Colon (tissue), 2 donors: ENCODE data around the gene TAF3.

ENCODE experiments used
- FAIRE-seq: peaks from 2 replicates; lab custom pipeline; 2012; peaks lifted over from hg19 to GRCh38; lab: Jason Lieb, UNC
- donor health status: control.
- donor health status: control.

The TAF3 gene

GRCh38 chr10:7886056-7886455 lies 67.8 kb downstream of the TAF3 start:
- no peak for FAIRE-seq

- FAIRE-seq = no peak
These were observed 69.0 kb downstream of the TAF3 start for GRCh38 chr10:7887174-7887816.

- no peak for FAIRE-seq
These were observed 71.7 kb downstream of the TAF3 start for GRCh38 chr10:7889947-7890542.

GRCh38 chr10:7890781-7891180 lies 72.5 kb downstream of the TAF3 start:
- no peak for FAIRE-seq

GRCh38 chr10:7891634-7892033 lies 73.3 kb downstream of the TAF3 start:
- no peak for FAIRE-seq

- FAIRE-seq = no peak
These were observed 73.8 kb downstream of the TAF3 start for GRCh38 chr10:7892146-7892545.

- no peak for FAIRE-seq
These were observed 77.4 kb downstream of the TAF3 start for GRCh38 chr10:7895699-7896090.

GRCh38 chr10:7896297-7896696 lies 78.0 kb downstream of the TAF3 start:
- FAIRE-seq = no peak

- no peak for FAIRE-seq
These were observed 83.0 kb downstream of the TAF3 start for GRCh38 chr10:7901256-7901655.

- no peak for FAIRE-seq
These were observed 84.1 kb downstream of the TAF3 start for GRCh38 chr10:7902413-7902812.

- FAIRE-seq = no peak
These were observed 85.5 kb downstream of the TAF3 start for GRCh38 chr10:7903851-7904250.

- no peak for FAIRE-seq
These were observed 87.8 kb downstream of the TAF3 start for GRCh38 chr10:7906128-7906527.

- FAIRE-seq = no peak
These were observed 90.4 kb downstream of the TAF3 start for GRCh38 chr10:7908541-7909210.

- FAIRE-seq = no peak
These were observed 95.0 kb downstream of the TAF3 start for GRCh38 chr10:7913126-7913872.

GRCh38 chr10:7915923-7916536 lies 97.7 kb downstream of the TAF3 start:
- FAIRE-seq = no peak

- no peak for FAIRE-seq
These were observed 99.4 kb downstream of the TAF3 start for GRCh38 chr10:7917736-7918135.

GRCh38 chr10:7922707-7923106 lies 104.4 kb downstream of the TAF3 start:
- no peak for FAIRE-seq

- FAIRE-seq = no peak
These were observed 110.2 kb downstream of the TAF3 start for GRCh38 chr10:7928536-7928935.

GRCh38 chr10:7932301-7933036 lies 114.2 kb downstream of the TAF3 start:
- FAIRE-seq = no peak

GRCh38 chr10:7933262-7933661 lies 115.0 kb downstream of the TAF3 start:
- FAIRE-seq = no peak

- FAIRE-seq = no peak
These were observed 115.5 kb downstream of the TAF3 start for GRCh38 chr10:7933757-7934156.
